C4-2B (cell line): ENCODE data around the gene COLGALT1.

Source experiments
- ZFX ChIP-seq: fragments of 450-650 bp; IDR thresholded peaks from 2 replicates; pipeline ENCODE4 v1.6.1; 2017
- TF ChIP-seq, protein P1 (sequence below): fragments of 450-650 bp; conservative IDR thresholded peaks from 2 replicates; pipeline ENCODE4 v1.5.1; 2017; ENCODE audit warnings: mild to moderate bottlenecking

GRCh38 chr19:17556995-17557394, 1.5 kb downstream of the COLGALT1 start:
- TF ChIP-seq, protein P1, sequence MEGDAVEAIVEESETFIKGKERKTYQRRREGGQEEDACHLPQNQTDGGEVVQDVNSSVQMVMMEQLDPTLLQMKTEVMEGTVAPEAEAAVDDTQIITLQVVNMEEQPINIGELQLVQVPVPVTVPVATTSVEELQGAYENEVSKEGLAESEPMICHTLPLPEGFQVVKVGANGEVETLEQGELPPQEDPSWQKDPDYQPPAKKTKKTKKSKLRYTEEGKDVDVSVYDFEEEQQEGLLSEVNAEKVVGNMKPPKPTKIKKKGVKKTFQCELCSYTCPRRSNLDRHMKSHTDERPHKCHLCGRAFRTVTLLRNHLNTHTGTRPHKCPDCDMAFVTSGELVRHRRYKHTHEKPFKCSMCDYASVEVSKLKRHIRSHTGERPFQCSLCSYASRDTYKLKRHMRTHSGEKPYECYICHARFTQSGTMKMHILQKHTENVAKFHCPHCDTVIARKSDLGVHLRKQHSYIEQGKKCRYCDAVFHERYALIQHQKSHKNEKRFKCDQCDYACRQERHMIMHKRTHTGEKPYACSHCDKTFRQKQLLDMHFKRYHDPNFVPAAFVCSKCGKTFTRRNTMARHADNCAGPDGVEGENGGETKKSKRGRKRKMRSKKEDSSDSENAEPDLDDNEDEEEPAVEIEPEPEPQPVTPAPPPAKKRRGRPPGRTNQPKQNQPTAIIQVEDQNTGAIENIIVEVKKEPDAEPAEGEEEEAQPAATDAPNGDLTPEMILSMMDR, result no peak
- TF ChIP-seq ZFX, result no peak
